DMS153 (cell line): ENCODE measurements around the gene UBA5.

Experiments used
- DNase-seq: peaks from one replicate; lab custom pipeline; 2025; lab: John Stamatoyannopoulos, UW

Gene UBA5

DNA sequence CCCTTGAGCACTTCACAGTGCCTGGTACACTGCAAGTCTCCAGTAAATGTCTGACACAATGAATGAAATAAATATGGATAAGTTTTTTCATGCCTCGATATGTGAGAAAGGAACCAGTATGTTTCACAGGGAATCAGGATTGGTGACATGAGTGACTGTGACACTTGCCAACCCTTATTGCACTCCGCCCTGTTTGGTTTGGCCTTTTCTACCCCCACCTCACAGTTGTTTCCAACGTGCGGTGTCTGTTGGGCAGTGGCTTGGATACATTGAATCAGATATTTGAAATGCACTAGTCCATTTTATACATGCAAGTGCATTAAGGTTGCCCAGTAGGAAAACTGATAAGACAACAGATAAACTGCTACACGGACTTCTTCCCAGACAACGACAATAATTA is 60.1 kb downstream of the UBA5 start:
- no peak for DNase-seq

DNA sequence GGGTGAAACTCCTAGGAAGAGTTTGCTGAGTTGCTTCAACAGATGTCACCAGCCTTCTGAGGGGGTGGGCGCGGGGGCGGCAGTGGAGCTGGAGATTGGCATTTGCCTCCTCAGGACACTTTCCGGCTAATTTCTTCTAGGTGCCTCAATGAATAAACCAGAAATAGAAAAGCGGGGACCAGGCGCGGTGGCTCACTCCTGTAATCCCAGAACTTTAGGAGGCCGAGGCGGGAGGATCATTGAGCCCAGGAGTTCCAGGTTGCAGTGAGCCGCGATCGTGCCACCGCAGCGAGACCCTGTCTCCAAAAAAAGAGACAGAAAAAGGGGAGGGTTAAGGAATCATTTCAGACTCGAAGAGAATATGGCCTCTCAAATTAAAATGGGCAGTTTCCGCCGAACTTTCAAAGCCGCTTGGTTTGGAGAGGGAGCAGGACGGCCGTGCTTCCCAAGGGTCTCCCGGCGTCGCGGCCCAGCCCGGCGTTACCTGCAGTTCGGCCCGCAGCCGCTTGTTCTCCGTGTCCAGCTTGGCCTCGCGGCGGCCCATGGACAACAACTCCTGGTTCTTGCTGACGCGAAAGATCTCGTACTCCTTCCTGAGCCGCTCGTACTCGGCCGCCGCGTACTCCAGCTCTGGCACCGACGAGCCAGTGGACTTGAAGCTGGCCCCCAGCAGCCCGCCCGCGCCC is 61.5 kb downstream of the UBA5 start:
- DNase-seq = no peak

GRCh38 chr3:132722165-132723023 is 62.3 kb downstream of the UBA5 start, which contains the start of gene NPHP3:
Gene NPHP3 (minus strand): TSS chr3:132722409. CDS start chr3:132722355, 54 bp downstream.
- DNase-seq = peak; percentile 82

- no peak for DNase-seq
Measured at GRCh38 chr3:132723024-132723950, 63.2 kb downstream of the UBA5 start.

DNA sequence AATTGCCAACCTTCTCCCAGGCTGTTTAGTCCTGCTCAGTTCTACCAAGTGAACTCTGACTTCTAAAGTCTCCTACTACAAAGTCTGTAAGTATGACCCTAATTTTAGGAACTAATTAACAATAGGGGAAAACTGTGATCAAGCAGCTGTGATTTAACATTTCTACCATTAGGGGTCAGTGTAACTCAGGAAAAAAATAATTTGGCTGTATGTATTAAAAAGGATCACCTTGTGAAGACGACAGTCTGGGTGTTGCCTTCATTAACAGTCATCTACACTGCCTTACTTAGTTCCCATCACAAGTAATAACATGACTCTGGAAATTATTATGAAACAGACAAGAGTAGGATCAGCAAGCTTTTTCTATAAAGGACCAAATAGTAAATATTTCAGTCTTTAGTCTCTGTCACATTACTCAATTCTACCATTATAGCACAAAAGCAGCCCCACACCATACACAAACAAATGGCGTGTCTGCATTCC is 66.3 kb downstream of the UBA5 start:
- no peak for DNase-seq
